Lung (tissue), 12 donors: ENCODE results near the gene SRRM1. TPM values are rescaled to one million over a fixed set of nuclear protein-coding genes. Genes with fewer than 3 reads are reported as not detected.

Experiments used
- ATAC-seq: fragments of 200-7000 bp; cut with Tn5 transposase; one replicate; pipeline ENCODE4 v1.9.1; 2020; ENCODE audit warnings: moderate number of reproducible peaks; ENCODE audit not compliant: insufficient read depth, low FRiP score
- DNase-seq, 3 donors: peaks; one replicate each; pipeline ENCODE4 v3.0.0-alpha.2; 2013 to 2017
- H3K27ac ChIP-seq, 2 donors: one replicate each; pipeline ENCODE4 v1.5.1; 2013; ENCODE audit warnings: mild to moderate bottlenecking in 2 of 2, moderate library complexity in 2 of 2, control low read depth in 1 of 2, inconsistent platforms in 1 of 2, low read depth in 1 of 2, low read length in 1 of 2
- H3K27me3 ChIP-seq, 3 donors: one replicate each; pipeline ENCODE4 v1.5.1; 2013; ENCODE audit warnings: low read length in 2 of 3; ENCODE audit not compliant: control insufficient read depth in 3 of 3, insufficient read depth in 3 of 3
- H3K36me3 ChIP-seq, 4 donors: one replicate each; pipeline ENCODE4 v1.5.1; 2013; ENCODE audit warnings: low read length in 4 of 4, mild to moderate bottlenecking in 1 of 4, moderate library complexity in 1 of 4; ENCODE audit not compliant: control insufficient read depth in 4 of 4, insufficient read depth in 4 of 4
- H3K4me1 ChIP-seq, 5 donors: one replicate each; pipeline ENCODE4 v1.5.1; 2013; ENCODE audit warnings: low read length in 5 of 5, mild to moderate bottlenecking in 2 of 5, moderate library complexity in 1 of 5; ENCODE audit not compliant: control insufficient read depth in 5 of 5, insufficient read depth in 5 of 5
- H3K4me3 ChIP-seq: one replicate; pipeline ENCODE4 v1.5.1; 2013; ENCODE audit warnings: mild to moderate bottlenecking, control low read depth, moderate library complexity
- H3K9ac ChIP-seq, 2 donors: one replicate each; pipeline ENCODE4 v1.5.1; 2013; ENCODE audit warnings: low read length in 2 of 2, control low read depth in 1 of 2; ENCODE audit not compliant: insufficient read depth in 1 of 2
- H3K9me3 ChIP-seq, 4 donors: one replicate each; pipeline ENCODE4 v1.5.1; 2013; ENCODE audit warnings: low read length in 3 of 4, mild to moderate bottlenecking in 1 of 4, moderate library complexity in 1 of 4; ENCODE audit not compliant: control insufficient read depth in 4 of 4, insufficient read depth in 3 of 4
- WGBS, 2 donors: extraction: QIAGEN DNeasy Blood & Tissue Kit; methylation state at CpG; one replicate each; pipeline ENCODE4 v1.1.7; 2013; 5-methylcytosine and 5-hydroxymethylcytosine counted together
- polyA plus RNA-seq, 2 donors: library from polyadenylated mRNA; stranded (reverse); fragments of 200-250 nt; gene quantifications; one replicate each; pipeline ENCODE4 v1.2.1, GENCODE V29; 2013
- total RNA-seq, 2 donors: library from RNA; depleted of rRNA in 1 of 2; stranded (reverse); fragments of >200 nt in 1 of 2; gene quantifications; one replicate each; pipeline ENCODE4 v1.2.1, GENCODE V29; 2014 to 2021
- TF ChIP-seq, protein P1 (sequence below): IDR thresholded peaks from 2 replicates; pipeline ENCODE4 v1.5.1; 2012; ENCODE audit warnings: mild to moderate bottlenecking; ENCODE audit errors: control extremely low read depth, extremely low read depth
- donor health status: control.
- donor health status: control.
- donor health status: Bipolar disorder and iron deficiency.
- donor health status: healthy.
- donor health status: DM: yes; HTN: yes; CAD: no.

Gene SRRM1
- total and polyA plus RNA-seq, 4 donors: 37.4 to 95.8 (median 67.4) TPM

- 70 to 71% methylated on average over 7 of the region's 7 CpGs for WGBS, 2 donors
- ATAC-seq (no peak), DNase-seq (peak in 2 of 3 donors; percentile 20 to 28)
- Histone ChIP-seq H3K27me3 (peaks cover 0 to 2% (median 0%) of the 10 kb centered on the region in 3 donors), H3K9me3 (no peaks in the 10 kb centered on the region), H3K27ac (no peak overlapping the region), H3K36me3 (peaks cover 0 to 6% (median 0%) of the 10 kb centered on the region in 4 donors), H3K4me1 (peaks cover 3 to 17% (median 11%) of the 10 kb centered on the region in 5 donors), H3K9ac (no peak overlapping the region), H3K4me3 (no peak overlapping the region)
- TF ChIP-seq, protein P1, sequence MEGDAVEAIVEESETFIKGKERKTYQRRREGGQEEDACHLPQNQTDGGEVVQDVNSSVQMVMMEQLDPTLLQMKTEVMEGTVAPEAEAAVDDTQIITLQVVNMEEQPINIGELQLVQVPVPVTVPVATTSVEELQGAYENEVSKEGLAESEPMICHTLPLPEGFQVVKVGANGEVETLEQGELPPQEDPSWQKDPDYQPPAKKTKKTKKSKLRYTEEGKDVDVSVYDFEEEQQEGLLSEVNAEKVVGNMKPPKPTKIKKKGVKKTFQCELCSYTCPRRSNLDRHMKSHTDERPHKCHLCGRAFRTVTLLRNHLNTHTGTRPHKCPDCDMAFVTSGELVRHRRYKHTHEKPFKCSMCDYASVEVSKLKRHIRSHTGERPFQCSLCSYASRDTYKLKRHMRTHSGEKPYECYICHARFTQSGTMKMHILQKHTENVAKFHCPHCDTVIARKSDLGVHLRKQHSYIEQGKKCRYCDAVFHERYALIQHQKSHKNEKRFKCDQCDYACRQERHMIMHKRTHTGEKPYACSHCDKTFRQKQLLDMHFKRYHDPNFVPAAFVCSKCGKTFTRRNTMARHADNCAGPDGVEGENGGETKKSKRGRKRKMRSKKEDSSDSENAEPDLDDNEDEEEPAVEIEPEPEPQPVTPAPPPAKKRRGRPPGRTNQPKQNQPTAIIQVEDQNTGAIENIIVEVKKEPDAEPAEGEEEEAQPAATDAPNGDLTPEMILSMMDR: no peak
Observed at GRCh38 chr1:24640288-24640687, 2.8 kb upstream of the SRRM1 start.

GRCh38 chr1:24641646-24642151, 1.4 kb upstream of the SRRM1 start:
- H3K9me3 ChIP-seq: no peaks in the 10 kb centered on the region
- peak overlapping the region; percentile 26 to 68 for H3K9ac ChIP-seq
- peaks cover 0 to 2% (median 0%) of the 10 kb centered on the region in 3 donors for H3K27me3 ChIP-seq
- TF ChIP-seq, protein P1: no peak
- H3K4me1 ChIP-seq: peaks cover 3 to 17% (median 11%) of the 10 kb centered on the region in 5 donors
- peak overlapping the region; percentile 25 for H3K4me3 ChIP-seq
- peak overlapping the region; percentile 85 to 88 for H3K27ac ChIP-seq
- peaks cover 0 to 6% (median 3%) of the 10 kb centered on the region in 4 donors for H3K36me3 ChIP-seq
- DNase-seq (peak; percentile 31 to 41 (median 34)), ATAC-seq (no peak)
- 14 to 15% methylated on average over 24 of the region's 24 CpGs for WGBS, 2 donors

DNA sequence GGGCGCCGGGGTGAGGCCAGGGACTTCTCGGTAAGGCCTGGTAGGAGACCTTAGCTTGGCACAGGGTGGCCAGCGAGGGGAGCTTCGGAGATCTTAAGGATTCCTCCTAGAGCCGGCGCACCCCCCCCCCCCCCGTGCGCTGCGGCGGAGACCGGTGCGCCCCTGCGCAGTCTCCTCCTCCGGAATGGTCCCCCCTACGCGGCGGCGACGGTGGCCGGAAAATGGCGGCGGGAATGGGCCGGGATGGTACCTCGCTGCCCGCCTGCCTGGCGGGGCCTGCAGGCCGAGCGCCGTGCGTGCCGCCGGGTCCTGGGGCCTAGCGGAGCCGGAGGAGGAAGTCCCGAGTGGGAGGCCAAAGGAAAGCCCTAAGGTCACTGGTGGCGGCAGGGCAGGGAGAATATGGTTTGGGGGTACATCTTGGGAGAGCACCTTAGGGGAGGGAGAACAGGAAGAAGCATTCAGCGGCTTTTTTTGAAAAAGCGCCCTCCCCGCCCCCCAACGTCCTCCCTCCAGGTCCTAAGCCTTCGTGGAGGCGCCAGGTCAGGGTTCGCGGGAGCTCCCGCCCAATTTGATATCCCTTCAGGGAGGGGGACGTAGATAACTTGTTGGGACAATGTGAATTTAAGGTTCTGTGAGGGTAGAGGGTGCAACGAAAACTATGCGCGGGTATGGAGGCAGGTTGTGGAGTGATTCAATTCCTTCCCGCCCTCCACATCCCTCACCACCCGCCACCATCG, 429 bp downstream of the SRRM1 start:
- TF ChIP-seq, protein P1: no peak
- DNase-seq (peak in 1 of 3 donors; percentile 22), ATAC-seq (peak; percentile 8)
- no peaks in the 10 kb centered on the region for H3K27me3 ChIP-seq
- 0% methylated on average over 33 to 53 of the region's 53 CpGs for WGBS, 2 donors
- H3K4me1 ChIP-seq: peaks cover 3 to 17% (median 11%) of the 10 kb centered on the region in 5 donors
- peak overlapping the region; percentile 78 for H3K4me3 ChIP-seq
- H3K9me3 ChIP-seq: no peaks in the 10 kb centered on the region
- peaks cover 4 to 21% (median 7%) of the 10 kb centered on the region in 4 donors for H3K36me3 ChIP-seq
- H3K9ac ChIP-seq: peak overlapping the region; percentile 91
- peak overlapping the region; percentile 83 to 89 for H3K27ac ChIP-seq
